ENCODE data around the gene LHPP.
"Not testable (repeated sequence)": the region's sequence is repeated elsewhere in the genome, so short reads cannot be mapped to it uniquely, and the experiment has no call there.

The LHPP gene

GRCh38 chr10:124605481-124605855, 143.8 kb downstream of the LHPP start:
- no peak for DNase-seq (ENCODE audit: low read depth in 3 of 3)

DNA sequence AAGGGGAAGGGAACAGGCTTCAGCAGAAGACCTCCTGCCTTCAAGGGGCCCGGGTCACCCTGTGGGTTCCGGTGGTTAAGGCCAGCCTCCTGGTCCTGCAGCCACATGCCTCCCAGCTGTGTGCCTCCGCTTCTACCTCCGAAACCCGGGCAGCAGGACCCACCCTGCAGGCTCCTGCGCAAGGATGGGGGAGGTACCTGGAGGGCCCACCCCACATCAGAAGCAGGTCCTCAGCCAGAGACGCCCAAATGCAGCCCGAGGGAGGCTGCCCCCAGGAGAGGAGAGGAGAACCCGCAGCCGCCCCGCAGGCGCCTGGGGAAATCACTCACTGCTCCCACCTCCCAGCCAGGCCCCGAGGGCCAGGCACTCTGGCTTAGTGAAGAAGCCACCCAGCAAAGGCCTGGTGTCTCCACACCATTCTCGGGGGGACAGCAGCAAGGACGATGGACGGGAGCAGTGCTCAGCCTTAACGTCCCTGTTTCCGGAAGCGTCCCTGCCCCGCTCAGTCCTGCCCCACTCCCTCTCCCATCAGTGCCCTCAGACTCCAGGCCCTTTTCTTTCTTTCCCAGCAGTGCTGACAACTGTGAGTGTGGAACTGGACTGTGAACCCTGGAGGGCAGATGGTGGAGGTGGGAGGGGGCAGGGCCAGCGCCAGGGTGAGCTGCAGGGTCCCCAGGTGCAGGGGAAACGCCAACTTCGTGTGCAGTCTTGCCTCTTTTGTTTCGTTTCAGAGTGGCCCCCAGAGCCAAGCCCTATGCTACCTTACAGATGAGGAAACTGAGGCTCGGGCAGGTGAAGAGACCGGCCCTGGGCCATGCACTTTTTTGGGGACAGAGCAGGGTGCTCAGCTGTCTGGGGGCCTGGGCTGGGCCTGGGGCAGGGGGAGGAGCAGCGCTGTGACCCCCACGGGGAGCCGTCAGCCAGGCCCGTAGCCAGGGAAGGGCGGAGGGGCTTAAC, 144.5 kb downstream of the LHPP start:
- DNase-seq (ENCODE audit: low read depth in 3 of 3) = no peak

DNA sequence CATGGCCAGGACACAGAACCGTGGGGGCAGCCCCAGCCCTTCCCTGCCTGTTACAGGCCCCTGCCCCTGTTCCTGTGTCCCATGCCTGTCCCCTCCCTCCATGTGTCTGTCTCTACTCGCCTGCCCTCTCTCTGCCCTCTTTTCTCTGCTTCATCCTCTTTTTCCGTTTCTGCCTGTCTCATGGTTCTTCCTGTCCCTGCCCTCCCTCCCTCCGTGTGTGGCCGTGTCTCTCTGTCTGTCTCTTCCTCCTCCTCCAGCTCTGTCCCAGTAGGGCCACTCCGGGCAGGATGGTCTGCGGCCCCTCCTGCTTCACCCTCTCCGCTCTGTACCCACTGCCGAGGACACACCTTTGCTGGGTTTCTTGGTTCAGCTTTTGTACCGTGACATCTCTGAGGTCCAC, 145.2 kb downstream of the LHPP start:
- DNase-seq (ENCODE audit: low read depth in 3 of 3) = no peak

GRCh38 chr10:124607693-124608092, 146.1 kb downstream of the LHPP start:
- DNase-seq (ENCODE audit: low read depth in 3 of 3) = no peak

DNA sequence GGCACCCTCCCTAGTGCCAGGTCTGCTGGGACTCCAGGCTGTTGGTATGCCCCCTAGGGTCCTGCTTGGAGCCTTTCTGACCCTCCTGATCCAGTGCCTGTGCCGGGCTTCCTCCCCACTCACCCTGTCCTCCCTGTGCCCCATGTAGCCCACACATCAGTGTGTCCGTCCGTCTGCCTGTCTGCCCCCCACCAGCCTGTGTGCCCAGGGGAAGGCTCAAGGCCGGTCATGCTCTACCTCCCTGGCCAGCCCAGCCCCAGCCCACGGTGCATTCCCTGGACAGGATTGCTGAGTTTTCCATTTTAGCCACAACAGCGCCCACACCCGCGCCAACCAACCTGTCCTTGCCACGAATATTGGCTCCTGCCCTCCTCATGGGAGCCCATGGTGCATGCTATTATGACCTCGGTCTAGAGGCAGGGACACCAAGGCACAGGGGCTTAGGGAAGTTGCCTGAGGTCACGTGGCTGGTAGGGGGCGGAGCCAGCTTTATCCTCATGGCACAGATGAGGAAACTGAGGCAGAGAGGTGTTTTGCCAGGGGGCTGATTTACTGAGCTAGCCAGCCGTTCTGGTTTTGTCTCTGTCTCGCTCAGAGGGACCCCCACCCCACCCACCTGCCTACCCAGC, 146.6 kb downstream of the LHPP start:
- no peak for DNase-seq (ENCODE audit: low read depth in 3 of 3)

GRCh38 chr10:124609698-124610097, 148.1 kb downstream of the LHPP start:
- DNase-seq (ENCODE audit: low read depth in 3 of 3) = no peak

GRCh38 chr10:124610186-124610585, 148.6 kb downstream of the LHPP start:
- not testable (repeated sequence) for DNase-seq (ENCODE audit: low read depth in 3 of 3)

DNA sequence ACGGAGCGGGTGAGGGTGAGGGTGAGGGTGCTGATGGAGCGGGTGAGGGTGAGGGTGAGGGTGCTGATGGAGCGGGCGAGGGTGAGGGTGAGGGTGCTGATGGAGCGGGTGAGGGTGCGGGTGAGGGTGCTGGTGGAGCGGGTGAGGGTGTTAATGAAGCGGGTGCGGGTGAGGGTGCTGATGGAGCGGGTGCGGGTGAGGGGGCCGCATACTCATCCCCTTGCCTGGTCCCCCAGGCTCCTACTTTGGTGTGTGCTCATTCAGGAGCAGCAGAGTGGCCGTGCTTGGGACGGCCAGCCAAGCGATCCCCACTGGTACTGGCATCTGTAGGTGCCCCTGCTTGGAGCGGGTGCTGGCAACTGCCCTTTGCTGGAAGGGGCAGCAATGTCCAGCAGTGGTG, 149.2 kb downstream of the LHPP start:
- not testable (repeated sequence) for DNase-seq (ENCODE audit: low read depth in 3 of 3)

GRCh38 chr10:124611738-124612137, 150.1 kb downstream of the LHPP start:
- no peak for DNase-seq (ENCODE audit: low read depth in 3 of 3)

DNA sequence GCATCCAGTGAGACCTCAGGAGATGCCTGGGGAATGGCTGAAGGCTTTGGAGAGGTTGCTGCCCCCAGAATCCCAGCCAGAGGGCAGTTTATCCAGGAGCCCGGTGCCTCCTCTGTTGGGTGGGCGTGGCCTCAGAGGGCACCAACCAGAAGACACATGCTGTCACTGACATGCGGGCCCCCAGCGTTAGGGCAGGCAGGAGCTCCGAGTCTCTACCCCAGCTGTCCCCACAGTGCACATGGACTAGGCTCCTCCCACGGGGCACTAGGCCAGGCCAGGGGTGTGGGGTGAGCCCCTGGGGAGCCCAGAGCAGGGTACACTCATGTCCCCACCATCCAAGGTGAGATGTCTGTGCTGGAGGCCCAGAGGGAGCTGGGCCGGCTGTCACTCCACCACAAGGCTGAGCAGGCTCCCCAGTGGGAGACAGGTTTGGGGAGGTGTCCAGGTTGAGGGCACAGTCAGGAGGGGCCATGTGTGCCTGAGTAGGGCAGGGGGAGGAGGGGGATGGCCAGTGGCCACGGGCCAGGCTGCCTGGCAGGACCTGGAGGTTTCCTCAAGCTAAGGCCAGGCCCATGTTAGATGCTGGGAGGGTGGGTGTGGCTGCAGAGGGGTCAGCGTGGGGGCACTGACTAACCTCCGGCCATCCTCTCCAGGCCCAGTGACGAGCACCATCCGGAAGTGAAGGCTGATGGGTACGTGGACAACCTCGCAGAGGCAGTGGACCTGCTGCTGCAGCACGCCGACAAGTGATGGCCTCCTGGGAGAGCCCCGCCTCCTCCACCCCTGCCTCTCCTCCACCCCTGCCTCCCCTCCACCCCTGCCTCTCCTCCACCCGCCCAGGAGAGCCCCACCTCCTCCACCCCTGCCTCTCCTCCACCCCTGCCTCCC, 151.2 kb downstream of the LHPP start:
- DNase-seq (ENCODE audit: low read depth in 3 of 3) = no peak

- no peak for DNase-seq (ENCODE audit: low read depth in 3 of 3)
Observed at GRCh38 chr10:124614003-124614659, 152.5 kb downstream of the LHPP start.

- DNase-seq (ENCODE audit: low read depth in 3 of 3) = no peak
Observed at GRCh38 chr10:124615259-124615658, 153.6 kb downstream of the LHPP start.

- DNase-seq (ENCODE audit: low read depth in 3 of 3) = no peak
Observed at GRCh38 chr10:124616040-124616835, 154.6 kb downstream of the LHPP start.

DNA sequence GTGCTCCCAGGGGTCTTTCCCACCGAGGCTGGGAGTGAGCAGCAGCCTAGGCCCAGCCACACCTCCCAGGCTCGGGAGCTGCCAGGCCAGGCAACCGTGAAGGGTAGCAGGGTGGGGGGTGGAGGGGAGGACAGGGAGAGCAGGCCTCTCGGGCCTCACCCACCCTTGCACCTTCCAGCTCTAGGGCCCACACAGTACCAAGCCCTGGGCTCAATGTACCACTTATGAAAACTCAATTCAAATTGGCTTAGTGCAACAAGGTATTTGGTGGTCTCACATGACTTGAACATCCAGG, 155.2 kb downstream of the LHPP start:
- no peak for DNase-seq (ENCODE audit: low read depth in 3 of 3)

- no peak for DNase-seq (ENCODE audit: low read depth in 3 of 3)
Observed at GRCh38 chr10:124618470-124619073, 156.9 kb downstream of the LHPP start.

DNA sequence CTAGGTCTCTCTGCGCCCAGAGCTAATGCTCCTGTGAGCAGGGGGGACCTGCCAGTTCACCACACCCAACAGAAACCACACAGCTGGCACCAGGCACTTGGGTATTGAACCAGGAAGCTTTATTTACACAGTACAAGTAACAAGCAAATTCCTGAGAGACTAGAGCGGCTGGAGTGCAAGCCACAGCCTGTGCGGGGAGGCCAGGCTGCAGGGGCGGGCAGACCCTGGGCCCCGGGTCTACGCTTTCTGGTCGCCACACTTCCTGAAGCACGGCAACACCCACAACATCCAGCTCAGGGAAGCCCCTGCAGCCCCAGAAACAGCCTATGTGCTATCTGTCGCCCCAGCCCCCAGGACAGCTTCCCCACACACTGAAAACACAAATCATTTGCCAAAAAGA, 157.6 kb downstream of the LHPP start:
- no peak for DNase-seq (ENCODE audit: low read depth in 3 of 3)

- no peak for DNase-seq (ENCODE audit: low read depth in 3 of 3)
Observed at GRCh38 chr10:124619802-124620490, 158.3 kb downstream of the LHPP start.

DNA sequence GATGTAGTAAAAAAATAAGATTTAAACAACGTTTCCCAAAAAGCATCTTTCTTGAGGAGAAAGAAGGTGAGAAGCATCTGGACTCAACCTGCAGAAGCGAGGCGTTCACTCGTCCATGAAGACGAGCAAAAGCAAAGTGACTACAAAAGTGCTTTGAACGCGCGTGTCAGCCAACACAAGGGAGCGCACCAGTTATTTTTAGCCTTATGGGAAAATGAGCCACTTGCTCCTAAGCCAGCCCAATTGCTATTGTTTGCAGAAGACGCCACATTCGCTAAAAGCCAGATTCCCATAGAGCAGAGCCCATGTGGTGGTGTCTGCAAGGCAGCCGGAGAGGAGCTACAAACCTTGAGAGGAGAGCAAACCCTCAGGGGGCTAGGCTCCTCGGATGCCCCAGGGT, 160.0 kb downstream of the LHPP start:
- DNase-seq (ENCODE audit: low read depth in 3 of 3) = no peak

GRCh38 chr10:124622158-124622557, 160.5 kb downstream of the LHPP start:
- DNase-seq (ENCODE audit: low read depth in 3 of 3) = no peak
